IMR-90 (cell line): ENCODE data around the gene SLC25A30.

Source experiments
- CTCF ChIP-seq: conservative IDR thresholded peaks from 2 replicates; pipeline ENCODE4 v1.5.1; 2012; ENCODE audit warnings: mild to moderate bottlenecking, low read depth, low read length, improper control_type of control experiment
- MAFK ChIP-seq: IDR thresholded peaks from 2 replicates; pipeline ENCODE4 v1.6.1; 2012; ENCODE audit warnings: low read depth, low read length, improper control_type of control experiment

GRCh38 chr13:45398877-45399276 is 19.3 kb downstream of the SLC25A30 start:
- TF ChIP-seq CTCF (no peak), MAFK (no peak)
